ENCODE measurements around the gene STMND1. TPM values are rescaled to one million over a fixed set of nuclear protein-coding genes. Genes with fewer than 3 reads are reported as not detected.

The STMND1 gene
- total RNA-seq, 1 experiment from 2014 or later, result not detected

DNA sequence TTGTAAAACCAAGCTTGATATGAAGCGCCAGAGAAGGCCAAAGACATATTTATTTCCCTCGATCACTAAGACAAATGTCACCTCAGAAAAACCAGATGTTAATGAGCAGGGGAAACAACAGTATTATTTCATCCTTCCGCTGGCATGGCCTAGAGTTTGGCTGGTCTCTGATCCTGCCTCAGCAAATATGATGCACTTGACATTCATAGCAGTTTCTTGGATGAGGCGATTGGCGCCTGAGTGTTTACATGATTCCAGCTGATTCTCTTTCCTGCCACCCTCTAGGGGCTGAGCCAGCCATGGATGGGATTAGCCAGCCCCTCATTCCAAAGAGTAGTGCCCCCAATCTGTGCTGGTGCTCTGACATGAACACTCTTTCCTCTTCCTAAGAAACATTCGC, 67.9 kb downstream of the STMND1 start:
- no peak overlapping the region for H4K5ac ChIP-seq (ENCODE audit: insufficient read length, low read depth, low read length)
- H3K27me3 Mint-ChIP-seq (ENCODE audit: low read depth), result no peaks in the 10 kb centered on the region
- H3K18ac ChIP-seq (ENCODE audit: insufficient read length, low read depth, low read length), result no peak overlapping the region
- H4K20me1 ChIP-seq (ENCODE audit: control insufficient read depth, insufficient read depth, insufficient read length), result no peaks in the 10 kb centered on the region
- no peaks in the 10 kb centered on the region for H3K79me2 ChIP-seq (ENCODE audit: insufficient read depth, low read length)
- no peak overlapping the region for H2AFZ ChIP-seq (ENCODE audit: low read length)
- no peaks in the 10 kb centered on the region for H3K79me1 ChIP-seq (ENCODE audit: insufficient read depth, low read depth, low read length, poor library complexity, severe bottlenecking)
- no peak overlapping the region for H3T11ph ChIP-seq (ENCODE audit: low read length)
- no peak overlapping the region for H4K91ac ChIP-seq (ENCODE audit: insufficient read length, low read depth, low read length)
- TF ChIP-seq, protein P1, sequence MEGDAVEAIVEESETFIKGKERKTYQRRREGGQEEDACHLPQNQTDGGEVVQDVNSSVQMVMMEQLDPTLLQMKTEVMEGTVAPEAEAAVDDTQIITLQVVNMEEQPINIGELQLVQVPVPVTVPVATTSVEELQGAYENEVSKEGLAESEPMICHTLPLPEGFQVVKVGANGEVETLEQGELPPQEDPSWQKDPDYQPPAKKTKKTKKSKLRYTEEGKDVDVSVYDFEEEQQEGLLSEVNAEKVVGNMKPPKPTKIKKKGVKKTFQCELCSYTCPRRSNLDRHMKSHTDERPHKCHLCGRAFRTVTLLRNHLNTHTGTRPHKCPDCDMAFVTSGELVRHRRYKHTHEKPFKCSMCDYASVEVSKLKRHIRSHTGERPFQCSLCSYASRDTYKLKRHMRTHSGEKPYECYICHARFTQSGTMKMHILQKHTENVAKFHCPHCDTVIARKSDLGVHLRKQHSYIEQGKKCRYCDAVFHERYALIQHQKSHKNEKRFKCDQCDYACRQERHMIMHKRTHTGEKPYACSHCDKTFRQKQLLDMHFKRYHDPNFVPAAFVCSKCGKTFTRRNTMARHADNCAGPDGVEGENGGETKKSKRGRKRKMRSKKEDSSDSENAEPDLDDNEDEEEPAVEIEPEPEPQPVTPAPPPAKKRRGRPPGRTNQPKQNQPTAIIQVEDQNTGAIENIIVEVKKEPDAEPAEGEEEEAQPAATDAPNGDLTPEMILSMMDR (conservative IDR thresholded peaks at IDR 0.05), result no peak
- no peak overlapping the region for H2BK120ac ChIP-seq (ENCODE audit: low read depth, low read length, poor library complexity, severe bottlenecking)
- no peak overlapping the region for H3K27ac ChIP-seq (ENCODE audit: insufficient read length, low read depth, low read length)
- peaks cover 7 to 8% of the 10 kb centered on the region in 2 experiments; a peak in 2 of 4 replicates for H3K4me1 Mint-ChIP-seq
- no peak for DNase-seq
- no peak overlapping the region for H4K8ac ChIP-seq (replicated peaks; ENCODE audit: insufficient read length, low read depth, low read length)
- no peak overlapping the region for H3K27ac Mint-ChIP-seq
- H3K9me3 Mint-ChIP-seq, result peaks cover 0 to 1% of the 10 kb centered on the region in 2 experiments; a peak in 3 of 5 replicates
- no peaks in the 10 kb centered on the region for H3K4me1 ChIP-seq (ENCODE audit: insufficient read depth, low read length)
- H3K4ac ChIP-seq (ENCODE audit: low read depth, low read length), result no peak overlapping the region
- no peak overlapping the region for H3K56ac ChIP-seq (ENCODE audit: insufficient read length, low read depth, low read length)
- H2BK5ac ChIP-seq (ENCODE audit: insufficient read length, low read length), result no peak overlapping the region
- no peak overlapping the region for H2BK12ac ChIP-seq (ENCODE audit: insufficient read length, low read depth, low read length)
- no peak overlapping the region for H3K4me2 ChIP-seq (ENCODE audit: insufficient read depth, insufficient read length, low read length)
- no peaks in the 10 kb centered on the region for H3K27me3 ChIP-seq (ENCODE audit: insufficient read depth, low read length)
- H3K14ac ChIP-seq (ENCODE audit: insufficient read depth, low read length), result no peak overlapping the region
- H3K23ac ChIP-seq (ENCODE audit: insufficient read length, low read depth, low read length), result no peak overlapping the region
- H2AK5ac ChIP-seq (ENCODE audit: insufficient read length, low read length), result no peak overlapping the region
- no peaks in the 10 kb centered on the region for H3K23me2 ChIP-seq (ENCODE audit: insufficient read length, low read depth, low read length, poor library complexity, severe bottlenecking)
- peaks cover 0 to 2% (median 2%) of the 10 kb centered on the region in 3 experiments; a peak in 1 of 7 replicates for H3K36me3 Mint-ChIP-seq (ENCODE audit: insufficient read depth in 1 of 3, low read depth in 3 of 3)
- WGBS (ENCODE audit: extremely low coverage, insufficient read length, low lambda C conversion rate), result no CpG with 5 or more reads among the region's 6 CpGs
- H3K9me3 ChIP-seq (ENCODE audit: control insufficient read depth, low read depth, low read length), result no peaks in the 10 kb centered on the region
- no peak overlapping the region for H2BK15ac ChIP-seq (ENCODE audit: low read depth, low read length)
- H3K9ac ChIP-seq (ENCODE audit: extremely low read depth, insufficient read length, low read length), result no peak overlapping the region
- no peak overlapping the region for H2BK20ac ChIP-seq (ENCODE audit: low read depth, low read length, poor library complexity, severe bottlenecking)
- no peak overlapping the region for H3K4me3 Mint-ChIP-seq
